ENCODE results near the gene SUPT20HL2.

SUPT20HL2 gene

GRCh38 chrX:24294619-24295018 is 19.2 kb downstream of the SUPT20HL2 start:
- Histone ChIP-seq H3K9ac (ENCODE audit: low read length) (no peak overlapping the region), H4K20me1 (ENCODE audit: low read depth, low read length) (no peaks in the 10 kb centered on the region), H3K9me2 (replicated peaks; ENCODE audit: insufficient read depth, low read length) (no peaks in the 10 kb centered on the region), H3K79me2 (ENCODE audit: insufficient read depth, low read length) (no peaks in the 10 kb centered on the region), H2AFZ (ENCODE audit: low read depth, low read length, severe bottlenecking) (no peak overlapping the region), H3F3A (ENCODE audit: insufficient read depth) (no peaks in the 10 kb centered on the region), H3K4me2 (ENCODE audit: low read depth, low read length, poor library complexity, severe bottlenecking) (no peak overlapping the region), H3K27me3 (ENCODE audit: low read length) (no peaks in the 10 kb centered on the region), H3K27ac (ENCODE audit: low read depth, low read length) (no peak overlapping the region), H3K4me3 (ENCODE audit: insufficient read depth, low read length, poor library complexity, severe bottlenecking) (no peak overlapping the region), H3K36me3 (ENCODE audit: low read length) (no peaks in the 10 kb centered on the region), H3K9me3 (ENCODE audit: insufficient read depth, low read length) (no peaks in the 10 kb centered on the region)
- no peak for TF ChIP-seq EZH2phosphoT487 (conservative IDR thresholded peaks at IDR 0.05; ENCODE audit: low read length)
- TF ChIP-seq CTCF (IDR thresholded peaks at IDR 0.05; ENCODE audit: insufficient read depth, low read length, poor library complexity, severe bottlenecking) = no peak

GRCh38 chrX:24293412-24293811 is 20.5 kb downstream of the SUPT20HL2 start:
- H3K36me3 ChIP-seq (ENCODE audit: low read length) = no peaks in the 10 kb centered on the region
- H3F3A ChIP-seq (ENCODE audit: insufficient read depth) = no peaks in the 10 kb centered on the region
- H3K4me2 ChIP-seq (ENCODE audit: low read depth, low read length, poor library complexity, severe bottlenecking) = no peak overlapping the region
- H3K9ac ChIP-seq (ENCODE audit: low read length) = no peak overlapping the region
- H3K27me3 ChIP-seq (ENCODE audit: low read length) = no peaks in the 10 kb centered on the region
- TF ChIP-seq CTCF (IDR thresholded peaks at IDR 0.05; ENCODE audit: insufficient read depth, low read length, poor library complexity, severe bottlenecking) (no peak), EZH2phosphoT487 (conservative IDR thresholded peaks at IDR 0.05; ENCODE audit: low read length) (no peak)
- no peak overlapping the region for H3K4me3 ChIP-seq (ENCODE audit: insufficient read depth, low read length, poor library complexity, severe bottlenecking)
- H3K9me3 ChIP-seq (ENCODE audit: insufficient read depth, low read length) = no peaks in the 10 kb centered on the region
- H4K20me1 ChIP-seq (ENCODE audit: low read depth, low read length) = no peaks in the 10 kb centered on the region
- no peak overlapping the region for H3K27ac ChIP-seq (ENCODE audit: low read depth, low read length)
- H3K79me2 ChIP-seq (ENCODE audit: insufficient read depth, low read length) = no peaks in the 10 kb centered on the region
- no peak overlapping the region for H2AFZ ChIP-seq (ENCODE audit: low read depth, low read length, severe bottlenecking)
- no peaks in the 10 kb centered on the region for H3K9me2 ChIP-seq (replicated peaks; ENCODE audit: insufficient read depth, low read length)

GRCh38 chrX:24292353-24292752 is 21.5 kb downstream of the SUPT20HL2 start:
- Histone ChIP-seq H3K4me2 (ENCODE audit: low read depth, low read length, poor library complexity, severe bottlenecking) (no peak overlapping the region), H3K27ac (ENCODE audit: low read depth, low read length) (no peak overlapping the region), H2AFZ (ENCODE audit: low read depth, low read length, severe bottlenecking) (no peak overlapping the region), H3K9me2 (replicated peaks; ENCODE audit: insufficient read depth, low read length) (no peaks in the 10 kb centered on the region), H3K4me3 (ENCODE audit: insufficient read depth, low read length, poor library complexity, severe bottlenecking) (no peak overlapping the region), H3K9me3 (ENCODE audit: insufficient read depth, low read length) (no peaks in the 10 kb centered on the region), H3K27me3 (ENCODE audit: low read length) (no peaks in the 10 kb centered on the region), H4K20me1 (ENCODE audit: low read depth, low read length) (no peaks in the 10 kb centered on the region), H3K9ac (ENCODE audit: low read length) (no peak overlapping the region), H3K79me2 (ENCODE audit: insufficient read depth, low read length) (no peaks in the 10 kb centered on the region), H3K36me3 (ENCODE audit: low read length) (no peaks in the 10 kb centered on the region), H3F3A (ENCODE audit: insufficient read depth) (no peaks in the 10 kb centered on the region)
- TF ChIP-seq CTCF (IDR thresholded peaks at IDR 0.05; ENCODE audit: insufficient read depth, low read length, poor library complexity, severe bottlenecking) (no peak), EZH2phosphoT487 (conservative IDR thresholded peaks at IDR 0.05; ENCODE audit: low read length) (no peak)

Data from SU-DHL-6 (cell line).